CD4-positive, alpha-beta T cell (primary cell): ENCODE results near the gene ATAD3B. TPM values are rescaled to one million over a fixed set of nuclear protein-coding genes. Genes with fewer than 3 reads are reported as not detected.
"Not testable (repeated sequence)": the region's sequence is repeated elsewhere in the genome, so short reads cannot be mapped to it uniquely, and the experiment has no call there.

Experiments used
- ATAC-seq: fragments of 200-7000 bp; cut with Tn5 transposase; one replicate; pipeline ENCODE4 v1.10.0; 2022; ENCODE audit warnings: mild to moderate bottlenecking; ENCODE audit not compliant: poor library complexity
- CTCF ChIA-PET: fragments of 350-600 bp; sonication (Branson Sonifier 250); formaldehyde crosslinking; loops from one replicate; lab custom pipeline; 2021; ENCODE audit warnings: antibody characterized with exemption, inconsistent platforms; lab: Charles Lee
- POLR2A ChIA-PET: fragments of 350-600 bp; sonication (Branson Sonifier 250); formaldehyde crosslinking; loops from one replicate; lab custom pipeline; 2021; ENCODE audit warnings: antibody characterized with exemption, inconsistent platforms; lab: Charles Lee
- DNase-seq, 14 experiments: peaks; one replicate each; pipeline ENCODE4 v3.0.0-alpha.2; 2013 to 2020; ENCODE audit warnings: mixed read lengths in 2 of 14
- H3K27ac ChIP-seq, 2 donors: one replicate each; pipeline versions ENCODE4 v1.5.1 to v1.7.0; 2013; ENCODE audit warnings: low read length in 2 of 2, low read depth in 1 of 2, mild to moderate bottlenecking in 1 of 2
- H3K27me3 ChIP-seq, 2 experiments: 1 replicate in 1 of 2; 2 replicates in 1 of 2; pipeline versions ENCODE4 v1.6.1 to v1.7.0; 2013; ENCODE audit warnings: low read length in 2 of 2, control low read depth in 1 of 2, mild to moderate bottlenecking in 1 of 2, moderate library complexity in 1 of 2; ENCODE audit not compliant: insufficient read depth in 2 of 2, control insufficient read depth in 1 of 2
- H3K36me3 ChIP-seq: one replicate; pipeline ENCODE4 v1.6.1; 2013; ENCODE audit warnings: low read length, control low read depth; ENCODE audit not compliant: insufficient read depth
- H3K4me1 ChIP-seq: one replicate; pipeline ENCODE4 v1.6.1; 2013; ENCODE audit warnings: low read length, control low read depth; ENCODE audit not compliant: insufficient read depth
- H3K4me3 ChIP-seq: one replicate; pipeline ENCODE4 v1.5.1; 2013; ENCODE audit warnings: mild to moderate bottlenecking, low read length, moderate library complexity
- H3K9me3 ChIP-seq, 2 experiments: 1 replicate in 1 of 2; 2 replicates in 1 of 2; pipeline versions ENCODE4 v1.6.1 to v1.7.0; 2013; ENCODE audit warnings: low read length in 2 of 2, mild to moderate bottlenecking in 2 of 2, control low read depth in 1 of 2, moderate library complexity in 1 of 2; ENCODE audit not compliant: control insufficient read depth in 1 of 2, insufficient read depth in 1 of 2
- H3K27ac Mint-ChIP-seq: one replicate; pipeline ENCODE4 v1.8.0; 2020; ENCODE audit warnings: mixed read lengths
- H3K27me3 Mint-ChIP-seq: one replicate; pipeline ENCODE4 v1.8.0; 2021; ENCODE audit warnings: mixed read lengths
- H3K36me3 Mint-ChIP-seq: one replicate; pipeline ENCODE4 v1.8.0; 2021; ENCODE audit warnings: low read depth, mixed read lengths
- H3K4me1 Mint-ChIP-seq: one replicate; pipeline ENCODE4 v1.8.0; 2021; ENCODE audit warnings: low read depth, mixed read lengths
- H3K4me3 Mint-ChIP-seq: one replicate; pipeline ENCODE4 v1.8.0; 2020; ENCODE audit warnings: mild to moderate bottlenecking, mixed read lengths
- H3K9me3 Mint-ChIP-seq: one replicate; pipeline ENCODE4 v1.8.0; 2020; ENCODE audit warnings: mixed read lengths
- CTCF ChIP-seq: fragments of 200-600 bp; IDR thresholded peaks from one replicate; pipeline ENCODE4 v1.8.0; 2022; ENCODE audit warnings: antibody characterized with exemption, mild to moderate bottlenecking
- intact Hi-C, 2 experiments: fragments of 100-400 bp; cut with DNase I in 1 of 2; cut with micrococcal nuclease in 1 of 2; formaldehyde crosslinking; loops; one replicate each; pipeline versions ENCODE4 v1.15.1 to v1.9.0; 2023 to 2025; cut with DNase I, micrococcal nuclease
- total RNA-seq, 174 experiments: library from RNA in 2 of 174; stranded (reverse) in 2 of 174; gene quantifications; one replicate each; pipeline ENCODE4 v1.2.3 and lab custom pipeline; 2021 to 2026

Gene ATAD3B
- total RNA-seq, 2 experiments from 2014 or later = 44.3 to 49.1 TPM

- peaks cover 51% of the 10 kb centered on the region for H3K36me3 Mint-ChIP-seq
- peaks cover 42% of the 10 kb centered on the region for H3K36me3 ChIP-seq
- no peak overlapping the region for H3K4me3 Mint-ChIP-seq
- no peak overlapping the region for H3K27ac Mint-ChIP-seq
- no peaks in the 10 kb centered on the region for H3K4me1 ChIP-seq
- no peaks in the 10 kb centered on the region for H3K27me3 ChIP-seq
- no peaks in the 10 kb centered on the region for H3K9me3 Mint-ChIP-seq
- peaks cover 7% of the 10 kb centered on the region for H3K4me1 Mint-ChIP-seq
- CTCF ChIA-PET = no interaction called here
- H3K9me3 ChIP-seq = no peaks in the 10 kb centered on the region
- ATAC-seq (no peak), DNase-seq (no peak)
- no peak overlapping the region for H3K4me3 ChIP-seq
- intact Hi-C loops = no loop called here
- POLR2A ChIA-PET = no interaction called here
- H3K27ac ChIP-seq = no peak overlapping the region
- no peak for TF ChIP-seq CTCF
- H3K27me3 Mint-ChIP-seq = no peaks in the 10 kb centered on the region
Measured at GRCh38 chr1:1483714-1484113, 12.1 kb downstream of the ATAD3B start.

GRCh38 chr1:1484976-1485750 lies 13.6 kb downstream of the ATAD3B start:
- intact Hi-C loops, CTCF ChIA-PET, ATAC-seq, H3K27me3 Mint-ChIP-seq, H3K27ac Mint-ChIP-seq, H3K4me3 Mint-ChIP-seq, H3K9me3 ChIP-seq, H3K27me3 ChIP-seq, DNase-seq, H3K4me1 ChIP-seq, H3K27ac ChIP-seq, H3K4me1 Mint-ChIP-seq, H3K4me3 ChIP-seq, POLR2A ChIA-PET, H3K9me3 Mint-ChIP-seq: not testable (repeated sequence)
- peaks cover 44% of the 10 kb centered on the region for H3K36me3 Mint-ChIP-seq
- H3K36me3 ChIP-seq = peaks cover 44% of the 10 kb centered on the region

- peaks cover 48% of the 10 kb centered on the region for H3K36me3 Mint-ChIP-seq
- H3K27me3 Mint-ChIP-seq, H3K4me1 ChIP-seq, CTCF ChIA-PET, H3K27ac ChIP-seq, H3K9me3 ChIP-seq, H3K27ac Mint-ChIP-seq, intact Hi-C loops, H3K27me3 ChIP-seq, ATAC-seq, POLR2A ChIA-PET, H3K9me3 Mint-ChIP-seq, H3K4me3 Mint-ChIP-seq, H3K4me1 Mint-ChIP-seq, DNase-seq, H3K4me3 ChIP-seq: not testable (repeated sequence)
- H3K36me3 ChIP-seq = peaks cover 48% of the 10 kb centered on the region
Measured at GRCh38 chr1:1485755-1486317, 14.3 kb downstream of the ATAD3B start.

- Histone ChIP-seq H3K4me3 (no peak overlapping the region), H3K4me1 (no peaks in the 10 kb centered on the region), H3K9me3 (peaks cover 5 to 27% of the 10 kb centered on the region in 2 experiments), H3K27me3 (no peaks in the 10 kb centered on the region), H3K36me3 (peaks cover 54% of the 10 kb centered on the region), H3K27ac (no peak overlapping the region)
- ATAC-seq (no peak), DNase-seq (no peak)
- Mint-ChIP-seq H3K36me3 (peaks cover 62% of the 10 kb centered on the region), H3K4me3 (no peak overlapping the region), H3K9me3 (no peaks in the 10 kb centered on the region), H3K27me3 (no peaks in the 10 kb centered on the region), H3K4me1 (no peaks in the 10 kb centered on the region), H3K27ac (no peak overlapping the region)
- intact Hi-C loops = no loop called here
- ChIA-PET POLR2A (no interaction called here), CTCF (no interaction called here)
- TF ChIP-seq CTCF = no peak
Measured at GRCh38 chr1:1487701-1488100, 16.1 kb downstream of the ATAD3B start.
